ENCODE measurements around the gene PPIL1. TPM values are rescaled to one million over a fixed set of nuclear protein-coding genes. Genes with fewer than 3 reads are reported as not detected.

The PPIL1 gene
- polyA plus RNA-seq, 1 donor (not counting 4 experiments of a cell fraction or from before 2014, with no cell fraction given) = 45.5 TPM

GRCh38 chr6:36834576-36835341 lies 39.8 kb downstream of the PPIL1 start:
- H3K4me2 ChIP-seq (ENCODE audit: control insufficient read depth, extremely low read depth, insufficient read depth, low read depth, low read length) = no peak overlapping the region

GRCh38 chr6:36833182-36833789 lies 41.3 kb downstream of the PPIL1 start:
- no peak overlapping the region for H3K4me3 ChIP-seq (ENCODE audit: control insufficient read depth in 2 of 3, extremely low read depth in 1 of 3, insufficient read depth in 2 of 3, low read depth in 1 of 3, low read length in 3 of 3)
- dilution Hi-C loops (cut with MboI; ENCODE audit: extremely low pct_ligation_motif_present, low sequenced_read_pairs) = no loop called here
- FAIRE-seq (no peak), DNase-seq (ENCODE audit: low read depth, low spot score) (no peak)
- no peaks in the 10 kb centered on the region for H3K9me1 ChIP-seq (ENCODE audit: control insufficient read depth, extremely low read depth, insufficient read depth, low read length)
- TF ChIP-seq EZH2 (IDR thresholded peaks at IDR 0.05; ENCODE audit: low read length) = no peak
- TF ChIP-seq CTCF (optimal IDR thresholded peaks at IDR 0.05 in 1 of 3, IDR thresholded peaks at IDR 0.05 in 1 of 3, conservative IDR thresholded peaks at IDR 0.05 in 1 of 3; ENCODE audit: extremely low read depth in 1 of 3, insufficient read depth in 2 of 3, low read length in 3 of 3) = no peak
- H3K27ac ChIP-seq (ENCODE audit: control insufficient read depth, insufficient read depth, low read length) = no peak overlapping the region
- peaks cover 18% of the 10 kb centered on the region for H3K27me3 ChIP-seq (ENCODE audit: control insufficient read depth, extremely low read depth, insufficient read depth, low read length)
- no peaks in the 10 kb centered on the region for H3K79me2 ChIP-seq (ENCODE audit: control insufficient read depth, insufficient read depth, low read length)
- no peaks in the 10 kb centered on the region for H4K20me1 ChIP-seq (ENCODE audit: control insufficient read depth, extremely low read depth, insufficient read depth, low read length)
- no peak overlapping the region for H2AFZ ChIP-seq (ENCODE audit: control insufficient read depth, low read length)
- peaks cover 8% of the 10 kb centered on the region for H3K4me1 ChIP-seq (ENCODE audit: control insufficient read depth, extremely low read depth, insufficient read depth, low read length)
- H3K9ac ChIP-seq (ENCODE audit: control insufficient read depth, extremely low read depth, insufficient read depth, low read length) = no peak overlapping the region
- H3K36me3 ChIP-seq (ENCODE audit: control insufficient read depth in 2 of 2, extremely low read depth in 1 of 2, insufficient read depth in 2 of 2, low read length in 2 of 2) = no peaks in the 10 kb centered on the region
- no peaks in the 10 kb centered on the region for H3K9me3 ChIP-seq (ENCODE audit: control insufficient read depth, low read depth, low read length)
- H3K4me2 ChIP-seq (ENCODE audit: control insufficient read depth, extremely low read depth, insufficient read depth, low read depth, low read length) = no peak overlapping the region

More at GRCh38 chr6:36834576-36835341, 39.8 kb downstream of the PPIL1 start:
- Histone ChIP-seq H3K4me1 (ENCODE audit: control insufficient read depth, extremely low read depth, insufficient read depth, low read length) (peaks cover 8% of the 10 kb centered on the region), H3K9ac (ENCODE audit: control insufficient read depth, extremely low read depth, insufficient read depth, low read length) (no peak overlapping the region), H3K36me3 (ENCODE audit: control insufficient read depth in 2 of 2, extremely low read depth in 1 of 2, insufficient read depth in 2 of 2, low read length in 2 of 2) (no peaks in the 10 kb centered on the region), H3K9me1 (ENCODE audit: control insufficient read depth, extremely low read depth, insufficient read depth, low read length) (no peaks in the 10 kb centered on the region), H2AFZ (ENCODE audit: control insufficient read depth, low read length) (no peak overlapping the region), H4K20me1 (ENCODE audit: control insufficient read depth, extremely low read depth, insufficient read depth, low read length) (no peaks in the 10 kb centered on the region), H3K27ac (ENCODE audit: control insufficient read depth, insufficient read depth, low read length) (no peak overlapping the region), H3K27me3 (ENCODE audit: control insufficient read depth, extremely low read depth, insufficient read depth, low read length) (peaks cover 33% of the 10 kb centered on the region), H3K79me2 (ENCODE audit: control insufficient read depth, insufficient read depth, low read length) (no peaks in the 10 kb centered on the region), H3K4me3 (ENCODE audit: control insufficient read depth in 2 of 3, extremely low read depth in 1 of 3, insufficient read depth in 2 of 3, low read depth in 1 of 3, low read length in 3 of 3) (no peak overlapping the region), H3K9me3 (ENCODE audit: control insufficient read depth, low read depth, low read length) (no peaks in the 10 kb centered on the region)
- TF ChIP-seq CTCF (optimal IDR thresholded peaks at IDR 0.05 in 1 of 3, IDR thresholded peaks at IDR 0.05 in 1 of 3, conservative IDR thresholded peaks at IDR 0.05 in 1 of 3; ENCODE audit: extremely low read depth in 1 of 3, insufficient read depth in 2 of 3, low read length in 3 of 3) = no peak
- no peak for TF ChIP-seq EZH2 (IDR thresholded peaks at IDR 0.05; ENCODE audit: low read length)
- dilution Hi-C loops (cut with MboI; ENCODE audit: extremely low pct_ligation_motif_present, low sequenced_read_pairs) = no loop called here
- FAIRE-seq (no peak), DNase-seq (ENCODE audit: low read depth, low spot score) (no peak)

Measured in keratinocyte (primary cell).